K562 (cell line): ENCODE measurements around the gene REEP3. TPM values are rescaled to one million over a fixed set of nuclear protein-coding genes. Genes with fewer than 3 reads are reported as not detected.

ENCODE experiments used
- CUX1 ChIP-seq: fragments of 200-800 bp; sonication (Bioruptor generic); IDR thresholded peaks from 2 replicates; pipeline ENCODE4 v1.6.1; 2016; ENCODE audit warnings: missing genetic modification characterization, missing compliant biosample characterization
- GMEB1 ChIP-seq: fragments of 250-450 bp; sonication (Bioruptor Pico); IDR thresholded peaks from 2 replicates; pipeline ENCODE4 v1.4.0; 2020; ENCODE audit warnings: mild to moderate bottlenecking
- NKRF ChIP-seq: fragments of 450-650 bp; IDR thresholded peaks from 2 replicates; pipeline ENCODE4 v1.6.1; 2016; ENCODE audit warnings: borderline replicate concordance
- SMARCA5 ChIP-seq: fragments of 450-650 bp; IDR thresholded peaks from 2 replicates; pipeline ENCODE4 v1.6.1; 2016
- SP2 ChIP-seq: IDR thresholded peaks from 2 replicates; pipeline ENCODE4 v1.6.1; 2011; ENCODE audit warnings: mild to moderate bottlenecking, low read depth, low read length, moderate library complexity; ENCODE audit not compliant: poor library complexity, severe bottlenecking; ENCODE audit errors: extremely low read depth
- TSHZ1 ChIP-seq: fragments of 250-450 bp; sonication (Bioruptor Pico); IDR thresholded peaks from 2 replicates; pipeline ENCODE4 v1.4.0; 2020; ENCODE audit warnings: mild to moderate bottlenecking, moderate library complexity
- ZHX1 ChIP-seq: fragments of 150-350 bp; conservative IDR thresholded peaks from 2 replicates; pipeline ENCODE4 v1.6.1; 2014; ENCODE audit warnings: low read length
- polyA plus RNA-seq, 8 experiments: library from polyadenylated mRNA; depleted of rRNA in 4 of 8; stranded (reverse) in 5 of 8; unstranded in 3 of 8; fragments of >200 nt; fragmentation: Nextera tagmentation in 2 of 8; fragmentation: Illumina TruSeq in 1 of 8; extraction: Ambion mirVana in 2 of 8; extraction: Trizol in 1 of 8; gene quantifications; 2 replicates each; pipeline versions ENCODE4 v1.2.1 to v1.2.3, GENCODE V29; 2011 to 2014; ENCODE audit warnings: inconsistent platforms in 1 of 8, missing spikeins in 1 of 8
- total RNA-seq, 7 experiments: library from RNA; depleted of rRNA in 6 of 7; stranded (reverse); fragments of >200 nt in 6 of 7; fragmentation: Illumina TruSeq in 2 of 7; extraction: Trizol in 2 of 7; gene quantifications; 2 replicates each; pipeline versions ENCODE4 v1.2.1 to v1.2.3, GENCODE V29; 2011 to 2021; ENCODE audit warnings: low replicate concordance in 1 of 7

REEP3 gene
- total and polyA plus RNA-seq, 9 of the 15 experiments (the other 6 are each of a cell fraction or from before 2014, with no cell fraction given), result 3.4 to 13.4 (median 9.2) TPM

GRCh38 chr10:63629363-63630084, 108.3 kb downstream of the REEP3 start (continued):
- peak; percentile 60 for TF ChIP-seq NKRF
- no peak for TF ChIP-seq GMEB1
- no peak for TF ChIP-seq TSHZ1
- no peak for TF ChIP-seq CUX1 (CRISPR knock-in tag)
- TF ChIP-seq SMARCA5, result peak; percentile 63
- TF ChIP-seq ZHX1, result peak; percentile 71; the same call in 1 of the 2 replicates
- TF ChIP-seq SP2, result no peak
